ENCODE measurements around the gene CAVIN1.
"Not testable (repeated sequence)": the region's sequence is repeated elsewhere in the genome, so short reads cannot be mapped to it uniquely, and the experiment has no call there.

CAVIN1 gene

GRCh38 chr17:42417981-42418380 is 5.1 kb downstream of the CAVIN1 start:
- not testable (repeated sequence) for H3K9me3 ChIP-seq (ENCODE audit: control insufficient read depth in 5 of 5, low read length in 5 of 5); H3K27me3 ChIP-seq (ENCODE audit: control insufficient read depth in 5 of 5, insufficient read depth in 4 of 5, low read length in 5 of 5); H3K36me3 ChIP-seq (ENCODE audit: control insufficient read depth in 5 of 5, insufficient read depth in 5 of 5, low read length in 5 of 5)
- Histone ChIP-seq H3K4me1 (ENCODE audit: control insufficient read depth in 5 of 5, insufficient read depth in 5 of 5, low read length in 5 of 5) (peaks cover 16 to 90% (median 79%) of the 10 kb centered on the region in 5 donors), H3K4me3 (ENCODE audit: low read depth in 1 of 5, low read length in 5 of 5) (peak overlapping the region in 1 of 5 donors; percentile 14), H3K27ac (ENCODE audit: low read depth, low read length) (peak overlapping the region; percentile 76), H3K9ac (ENCODE audit: low read length in 5 of 5) (peak overlapping the region in 1 of 5 donors; percentile 4)

- H3K27me3 ChIP-seq (ENCODE audit: control insufficient read depth in 5 of 5, insufficient read depth in 4 of 5, low read length in 5 of 5) = no peaks in the 10 kb centered on the region
- peak overlapping the region in 2 of 5 donors; percentile 33 to 56 for H3K9ac ChIP-seq (ENCODE audit: low read length in 5 of 5)
- peaks cover 0 to 6% (median 2%) of the 10 kb centered on the region in 5 donors for H3K36me3 ChIP-seq (ENCODE audit: control insufficient read depth in 5 of 5, insufficient read depth in 5 of 5, low read length in 5 of 5)
- peaks cover 14 to 94% (median 91%) of the 10 kb centered on the region in 5 donors for H3K4me1 ChIP-seq (ENCODE audit: control insufficient read depth in 5 of 5, insufficient read depth in 5 of 5, low read length in 5 of 5)
- H3K27ac ChIP-seq (ENCODE audit: low read depth, low read length) = peak overlapping the region; percentile 76
- no peaks in the 10 kb centered on the region for H3K9me3 ChIP-seq (ENCODE audit: control insufficient read depth in 5 of 5, low read length in 5 of 5)
- peak overlapping the region; percentile 33 to 76 (median 51) for H3K4me3 ChIP-seq (ENCODE audit: low read depth in 1 of 5, low read length in 5 of 5)
Observed at GRCh38 chr17:42414704-42415409, 8.2 kb downstream of the CAVIN1 start.

- Histone ChIP-seq H3K27ac (ENCODE audit: low read depth, low read length) (peak overlapping the region; percentile 76), H3K36me3 (ENCODE audit: control insufficient read depth in 5 of 5, insufficient read depth in 5 of 5, low read length in 5 of 5) (peaks cover 0 to 6% (median 2%) of the 10 kb centered on the region in 5 donors), H3K4me3 (ENCODE audit: low read depth in 1 of 5, low read length in 5 of 5) (no peak overlapping the region), H3K27me3 (ENCODE audit: control insufficient read depth in 5 of 5, insufficient read depth in 4 of 5, low read length in 5 of 5) (no peaks in the 10 kb centered on the region), H3K4me1 (ENCODE audit: control insufficient read depth in 5 of 5, insufficient read depth in 5 of 5, low read length in 5 of 5) (peaks cover 19 to 94% (median 89%) of the 10 kb centered on the region in 5 donors), H3K9ac (ENCODE audit: low read length in 5 of 5) (no peak overlapping the region), H3K9me3 (ENCODE audit: control insufficient read depth in 5 of 5, low read length in 5 of 5) (no peaks in the 10 kb centered on the region)
Observed at GRCh38 chr17:42413464-42414040, 9.5 kb downstream of the CAVIN1 start.

GRCh38 chr17:42411905-42412679 is 11.0 kb downstream of the CAVIN1 start:
- peak overlapping the region in 3 of 5 donors; percentile 4 to 54 (median 47) for H3K9ac ChIP-seq (ENCODE audit: low read length in 5 of 5)
- H3K4me3 ChIP-seq (ENCODE audit: low read depth in 1 of 5, low read length in 5 of 5) = peak overlapping the region; percentile 4 to 18 (median 7)
- H3K27ac ChIP-seq (ENCODE audit: low read depth, low read length) = peak overlapping the region; percentile 93

GRCh38 chr17:42411361-42411760 is 11.7 kb downstream of the CAVIN1 start:
- Histone ChIP-seq H3K4me1 (ENCODE audit: control insufficient read depth in 5 of 5, insufficient read depth in 5 of 5, low read length in 5 of 5) (peaks cover 24 to 97% (median 90%) of the 10 kb centered on the region in 5 donors), H3K27ac (ENCODE audit: low read depth, low read length) (peak overlapping the region; percentile 93), H3K36me3 (ENCODE audit: control insufficient read depth in 5 of 5, insufficient read depth in 5 of 5, low read length in 5 of 5) (peaks cover 0 to 6% (median 2%) of the 10 kb centered on the region in 5 donors), H3K9ac (ENCODE audit: low read length in 5 of 5) (peak overlapping the region in 3 of 5 donors; percentile 46 to 54 (median 47)), H3K27me3 (ENCODE audit: control insufficient read depth in 5 of 5, insufficient read depth in 4 of 5, low read length in 5 of 5) (no peaks in the 10 kb centered on the region), H3K9me3 (ENCODE audit: control insufficient read depth in 5 of 5, low read length in 5 of 5) (no peaks in the 10 kb centered on the region), H3K4me3 (ENCODE audit: low read depth in 1 of 5, low read length in 5 of 5) (peak overlapping the region; percentile 4 to 18 (median 7))

More at GRCh38 chr17:42411905-42412679, 11.0 kb downstream of the CAVIN1 start:
- Histone ChIP-seq H3K27me3 (ENCODE audit: control insufficient read depth in 5 of 5, insufficient read depth in 4 of 5, low read length in 5 of 5) (no peaks in the 10 kb centered on the region), H3K36me3 (ENCODE audit: control insufficient read depth in 5 of 5, insufficient read depth in 5 of 5, low read length in 5 of 5) (peaks cover 0 to 6% (median 2%) of the 10 kb centered on the region in 5 donors), H3K4me1 (ENCODE audit: control insufficient read depth in 5 of 5, insufficient read depth in 5 of 5, low read length in 5 of 5) (peaks cover 17 to 97% (median 90%) of the 10 kb centered on the region in 5 donors), H3K9me3 (ENCODE audit: control insufficient read depth in 5 of 5, low read length in 5 of 5) (no peaks in the 10 kb centered on the region)

- Histone ChIP-seq H3K27me3 (ENCODE audit: control insufficient read depth in 5 of 5, insufficient read depth in 4 of 5, low read length in 5 of 5) (no peaks in the 10 kb centered on the region), H3K36me3 (ENCODE audit: control insufficient read depth in 5 of 5, insufficient read depth in 5 of 5, low read length in 5 of 5) (peaks cover 0 to 6% (median 2%) of the 10 kb centered on the region in 5 donors), H3K9ac (ENCODE audit: low read length in 5 of 5) (peak overlapping the region; percentile 5 to 69 (median 40)), H3K4me1 (ENCODE audit: control insufficient read depth in 5 of 5, insufficient read depth in 5 of 5, low read length in 5 of 5) (peaks cover 24 to 97% (median 88%) of the 10 kb centered on the region in 5 donors), H3K27ac (ENCODE audit: low read depth, low read length) (peak overlapping the region; percentile 93), H3K4me3 (ENCODE audit: low read depth in 1 of 5, low read length in 5 of 5) (peak overlapping the region in 3 of 5 donors; percentile 32 to 54 (median 34)), H3K9me3 (ENCODE audit: control insufficient read depth in 5 of 5, low read length in 5 of 5) (no peaks in the 10 kb centered on the region)
Observed at GRCh38 chr17:42410319-42410685, 12.8 kb downstream of the CAVIN1 start.

GRCh38 chr17:42409523-42410318 is 13.3 kb downstream of the CAVIN1 start:
- Histone ChIP-seq H3K36me3 (ENCODE audit: control insufficient read depth in 5 of 5, insufficient read depth in 5 of 5, low read length in 5 of 5) (peaks cover 0 to 12% (median 8%) of the 10 kb centered on the region in 5 donors), H3K27me3 (ENCODE audit: control insufficient read depth in 5 of 5, insufficient read depth in 4 of 5, low read length in 5 of 5) (no peaks in the 10 kb centered on the region), H3K4me3 (ENCODE audit: low read depth in 1 of 5, low read length in 5 of 5) (peak overlapping the region in 4 of 5 donors; percentile 12 to 54 (median 33)), H3K27ac (ENCODE audit: low read depth, low read length) (peak overlapping the region; percentile 93), H3K9ac (ENCODE audit: low read length in 5 of 5) (peak overlapping the region; percentile 5 to 73 (median 40)), H3K4me1 (ENCODE audit: control insufficient read depth in 5 of 5, insufficient read depth in 5 of 5, low read length in 5 of 5) (peaks cover 20 to 95% (median 88%) of the 10 kb centered on the region in 5 donors), H3K9me3 (ENCODE audit: control insufficient read depth in 5 of 5, low read length in 5 of 5) (no peaks in the 10 kb centered on the region)

- H3K27ac ChIP-seq (ENCODE audit: low read depth, low read length) = peak overlapping the region; percentile 93
- peaks cover 20 to 94% (median 85%) of the 10 kb centered on the region in 5 donors for H3K4me1 ChIP-seq (ENCODE audit: control insufficient read depth in 5 of 5, insufficient read depth in 5 of 5, low read length in 5 of 5)
- H3K9me3 ChIP-seq (ENCODE audit: control insufficient read depth in 5 of 5, low read length in 5 of 5) = no peaks in the 10 kb centered on the region
- H3K4me3 ChIP-seq (ENCODE audit: low read depth in 1 of 5, low read length in 5 of 5) = peak overlapping the region in 2 of 5 donors; percentile 33 to 48
- H3K27me3 ChIP-seq (ENCODE audit: control insufficient read depth in 5 of 5, insufficient read depth in 4 of 5, low read length in 5 of 5) = no peaks in the 10 kb centered on the region
- H3K9ac ChIP-seq (ENCODE audit: low read length in 5 of 5) = peak overlapping the region in 2 of 5 donors; percentile 62 to 70
- peaks cover 0 to 29% (median 25%) of the 10 kb centered on the region in 5 donors for H3K36me3 ChIP-seq (ENCODE audit: control insufficient read depth in 5 of 5, insufficient read depth in 5 of 5, low read length in 5 of 5)
Observed at GRCh38 chr17:42408061-42408460, 15.0 kb downstream of the CAVIN1 start.

GRCh38 chr17:42407289-42407836 is 15.7 kb downstream of the CAVIN1 start:
- peaks cover 20 to 96% (median 86%) of the 10 kb centered on the region in 5 donors for H3K4me1 ChIP-seq (ENCODE audit: control insufficient read depth in 5 of 5, insufficient read depth in 5 of 5, low read length in 5 of 5)
- peaks cover 0 to 36% (median 30%) of the 10 kb centered on the region in 5 donors for H3K36me3 ChIP-seq (ENCODE audit: control insufficient read depth in 5 of 5, insufficient read depth in 5 of 5, low read length in 5 of 5)
- H3K9ac ChIP-seq (ENCODE audit: low read length in 5 of 5) = peak overlapping the region in 3 of 5 donors; percentile 3 to 71 (median 70)
- H3K27ac ChIP-seq (ENCODE audit: low read depth, low read length) = peak overlapping the region; percentile 93
- no peaks in the 10 kb centered on the region for H3K27me3 ChIP-seq (ENCODE audit: control insufficient read depth in 5 of 5, insufficient read depth in 4 of 5, low read length in 5 of 5)
- H3K4me3 ChIP-seq (ENCODE audit: low read depth in 1 of 5, low read length in 5 of 5) = peak overlapping the region in 4 of 5 donors; percentile 28 to 48 (median 39)
- no peaks in the 10 kb centered on the region for H3K9me3 ChIP-seq (ENCODE audit: control insufficient read depth in 5 of 5, low read length in 5 of 5)

Data from subcutaneous abdominal adipose tissue (tissue), 5 donors.